Neuron (in vitro differentiated cells): ENCODE measurements around the gene MARVELD3.
"Not testable (repeated sequence)": the region's sequence is repeated elsewhere in the genome, so short reads cannot be mapped to it uniquely, and the experiment has no call there.

Experiments
- H2AFZ ChIP-seq: one replicate; pipeline ENCODE4 v1.6.1; 2013; ENCODE audit warnings: low read depth, mild to moderate bottlenecking, inconsistent platforms, low read length, moderate library complexity
- H3K27me3 ChIP-seq: one replicate; pipeline ENCODE4 v1.6.1; 2013; ENCODE audit warnings: low read length; ENCODE audit not compliant: insufficient read depth
- H3K36me3 ChIP-seq: one replicate; pipeline ENCODE4 v1.6.1; 2013; ENCODE audit warnings: low read length; ENCODE audit not compliant: insufficient read depth
- H3K4me1 ChIP-seq: one replicate; pipeline ENCODE4 v1.6.1; 2013; ENCODE audit warnings: low read length; ENCODE audit not compliant: insufficient read depth
- H3K4me3 ChIP-seq: 2 replicates; pipeline ENCODE4 v1.5.1; 2013; ENCODE audit warnings: mild to moderate bottlenecking, low read length, moderate library complexity
- H3K9me3 ChIP-seq: one replicate; pipeline ENCODE4 v1.6.1; 2013; ENCODE audit warnings: low read length

MARVELD3 gene

DNA sequence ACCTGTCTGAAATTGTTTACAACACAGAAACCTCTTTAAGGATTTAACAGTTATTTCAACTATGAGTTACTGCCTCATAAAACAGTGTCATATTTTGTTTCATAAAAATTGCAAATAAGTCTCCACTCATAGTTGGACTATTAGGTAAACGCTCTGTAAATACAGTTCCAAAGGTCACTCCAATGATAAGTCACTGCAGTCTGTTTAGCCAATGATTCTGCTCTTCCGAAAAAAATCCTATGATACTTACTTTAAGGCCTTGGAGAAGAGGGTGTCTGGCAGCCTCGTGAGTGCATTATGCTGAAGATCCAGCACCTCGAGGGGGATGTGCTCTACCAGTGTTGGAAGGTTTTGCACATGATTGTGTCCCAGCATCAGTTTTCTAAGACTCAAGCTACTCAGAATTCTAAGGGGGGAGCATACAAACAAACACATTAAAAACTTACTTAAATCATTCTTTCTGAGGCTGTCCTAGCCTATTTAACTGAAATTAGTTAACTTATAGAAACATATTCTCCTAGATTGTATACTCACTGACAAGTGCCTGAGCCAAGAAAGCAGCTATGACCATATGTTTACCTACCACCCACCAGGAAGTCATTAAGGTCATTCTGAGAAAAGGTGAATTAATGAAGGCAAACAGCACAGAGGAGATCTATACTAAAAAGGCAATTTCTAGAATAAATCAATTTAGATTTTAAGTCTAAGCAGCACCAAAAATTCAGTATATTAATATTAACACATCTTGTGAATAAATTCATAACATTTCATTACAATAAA, 41.1 kb downstream of the MARVELD3 start:
- H3K27me3 ChIP-seq: no peaks in the 10 kb centered on the region
- no peaks in the 10 kb centered on the region for H3K9me3 ChIP-seq
- peaks cover 78% of the 10 kb centered on the region for H3K36me3 ChIP-seq
- no peak overlapping the region for H3K4me3 ChIP-seq
- no peaks in the 10 kb centered on the region for H3K4me1 ChIP-seq
- no peak overlapping the region for H2AFZ ChIP-seq

DNA sequence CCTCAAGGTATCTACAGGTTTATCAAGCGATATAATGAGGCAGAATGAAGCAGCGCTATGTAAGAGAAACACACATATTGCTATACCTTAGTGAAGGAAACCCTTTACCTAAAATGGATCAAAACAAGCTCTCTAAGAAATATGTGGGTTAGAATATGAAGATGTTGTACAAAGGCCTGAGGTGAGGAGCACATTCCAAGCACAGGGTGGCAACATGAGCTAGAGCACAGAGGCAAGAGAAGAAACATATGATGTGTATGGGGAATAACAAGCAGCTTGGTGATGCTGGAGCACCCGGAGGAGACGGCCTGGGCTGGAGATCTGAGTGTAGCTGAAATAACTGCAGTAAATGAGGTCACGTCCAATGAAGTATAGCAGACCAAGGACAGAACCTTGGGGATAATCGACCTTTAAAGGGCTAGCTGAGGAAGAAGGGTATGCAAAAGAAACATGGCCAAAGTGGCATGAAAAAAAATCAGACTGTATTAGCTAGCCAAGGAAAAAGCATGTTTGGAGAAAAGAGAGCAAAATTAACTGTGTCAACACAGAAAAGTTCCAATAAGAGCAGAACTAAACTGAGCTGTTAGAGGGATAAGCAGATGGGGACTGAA, 44.0 kb downstream of the MARVELD3 start:
- peaks cover 77% of the 10 kb centered on the region for H3K36me3 ChIP-seq
- H3K27me3 ChIP-seq: no peaks in the 10 kb centered on the region
- no peaks in the 10 kb centered on the region for H3K9me3 ChIP-seq
- H3K4me3 ChIP-seq: no peak overlapping the region
- H2AFZ ChIP-seq: no peak overlapping the region
- H3K4me1 ChIP-seq: no peaks in the 10 kb centered on the region

DNA sequence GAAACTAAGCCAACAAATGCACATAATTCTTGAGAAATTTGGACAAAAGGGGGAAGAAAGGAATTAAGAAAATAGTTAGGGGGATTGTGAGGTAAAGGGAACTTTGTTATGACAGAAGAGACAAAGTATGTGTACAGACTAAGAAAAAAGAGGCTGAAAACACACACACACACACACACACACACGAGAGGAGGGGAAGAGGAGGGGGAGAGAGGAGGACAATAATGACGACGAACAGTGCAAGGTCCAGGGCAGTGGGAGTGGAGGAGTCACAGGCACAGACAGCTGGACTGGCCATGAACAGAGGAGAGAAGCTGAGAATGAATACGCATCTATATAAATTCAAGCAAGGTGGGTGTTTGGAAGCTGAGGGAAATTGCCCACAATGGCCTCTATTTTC, 44.6 kb downstream of the MARVELD3 start:
- H3K36me3 ChIP-seq: peaks cover 79% of the 10 kb centered on the region
- no peak overlapping the region for H2AFZ ChIP-seq
- no peaks in the 10 kb centered on the region for H3K27me3 ChIP-seq

DNA sequence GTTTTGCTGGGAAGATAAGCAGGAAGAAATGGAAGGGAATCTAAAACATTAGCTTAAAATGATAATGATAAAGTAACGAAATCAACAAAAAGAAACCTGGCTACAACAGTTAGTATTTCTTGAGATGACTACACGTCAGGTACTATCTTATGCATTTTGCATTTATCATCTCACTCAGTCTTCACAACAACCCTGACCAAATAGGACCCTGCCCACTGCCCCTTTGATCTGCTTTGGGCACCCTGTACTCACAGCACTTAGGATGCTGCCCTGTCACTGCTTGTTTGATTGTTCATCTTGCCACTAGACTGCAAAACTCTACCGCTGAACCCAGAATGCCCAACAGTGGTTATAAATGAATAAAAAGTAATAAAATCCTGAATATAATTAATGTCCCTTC, 45.2 kb downstream of the MARVELD3 start:
- Histone ChIP-seq H2AFZ (no peak overlapping the region), H3K4me1 (no peaks in the 10 kb centered on the region), H3K36me3 (peaks cover 79% of the 10 kb centered on the region), H3K4me3 (no peak overlapping the region), H3K27me3 (no peaks in the 10 kb centered on the region), H3K9me3 (no peaks in the 10 kb centered on the region)

More for the DNA sequence above, 44.6 kb downstream of the MARVELD3 start:
- Histone ChIP-seq H3K4me1 (no peaks in the 10 kb centered on the region), H3K9me3 (no peaks in the 10 kb centered on the region), H3K4me3 (no peak overlapping the region)

DNA sequence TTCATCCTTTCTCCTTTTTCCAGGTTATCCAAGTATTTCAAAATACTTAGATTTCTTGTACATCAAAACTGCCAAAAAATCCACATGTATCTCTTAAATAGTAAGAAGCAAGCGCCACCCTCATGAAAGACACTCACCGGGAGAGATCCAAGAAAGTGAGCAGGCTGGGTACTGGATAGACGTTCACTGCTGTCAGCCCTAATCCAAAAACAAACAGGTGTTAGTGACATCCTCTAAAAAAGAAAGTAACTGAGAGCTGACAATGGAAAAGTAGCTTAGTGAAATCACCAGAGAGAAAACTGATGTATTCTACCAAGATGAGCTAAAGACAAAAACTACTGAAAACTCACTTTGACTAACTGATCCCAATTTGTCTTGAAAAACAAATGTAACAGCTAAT, 46.1 kb downstream of the MARVELD3 start:
- Histone ChIP-seq H3K36me3 (peaks cover 77% of the 10 kb centered on the region), H3K4me1 (no peaks in the 10 kb centered on the region), H3K4me3 (no peak overlapping the region), H3K9me3 (no peaks in the 10 kb centered on the region), H3K27me3 (no peaks in the 10 kb centered on the region), H2AFZ (no peak overlapping the region)

- Histone ChIP-seq H3K9me3 (no peaks in the 10 kb centered on the region), H3K4me3 (no peak overlapping the region), H3K4me1 (no peaks in the 10 kb centered on the region), H3K27me3 (no peaks in the 10 kb centered on the region), H3K36me3 (peaks cover 70% of the 10 kb centered on the region), H2AFZ (no peak overlapping the region)
Observed at GRCh38 chr16:71672803-71673581, 47.0 kb downstream of the MARVELD3 start.

- Histone ChIP-seq H3K4me1 (no peaks in the 10 kb centered on the region), H3K27me3 (no peaks in the 10 kb centered on the region), H3K36me3 (peaks cover 72% of the 10 kb centered on the region), H3K4me3 (no peak overlapping the region), H2AFZ (no peak overlapping the region), H3K9me3 (no peaks in the 10 kb centered on the region)
Observed at GRCh38 chr16:71673582-71673973, 47.6 kb downstream of the MARVELD3 start.

DNA sequence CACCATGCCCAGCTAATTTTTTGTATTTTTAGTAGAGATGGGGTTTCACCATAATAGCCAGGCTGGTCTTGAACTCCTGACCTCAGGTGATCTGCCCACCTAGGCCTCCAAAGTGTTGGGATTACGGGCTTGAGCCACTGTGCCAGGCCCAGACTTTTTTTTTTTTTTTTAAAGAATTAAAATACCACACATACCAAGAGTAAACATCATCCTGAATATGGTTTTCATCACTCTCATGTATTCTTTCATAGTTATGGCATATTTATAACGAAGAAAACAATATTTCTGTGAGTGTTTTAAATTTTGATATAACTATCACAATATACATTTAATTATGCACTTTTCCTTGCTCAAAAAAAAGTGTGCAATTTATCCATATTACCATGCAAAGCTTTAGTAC, 48.2 kb downstream of the MARVELD3 start:
- no peaks in the 10 kb centered on the region for H3K9me3 ChIP-seq
- no peak overlapping the region for H2AFZ ChIP-seq
- H3K36me3 ChIP-seq: peaks cover 72% of the 10 kb centered on the region
- H3K4me1 ChIP-seq: no peaks in the 10 kb centered on the region
- H3K4me3 ChIP-seq: no peak overlapping the region
- no peaks in the 10 kb centered on the region for H3K27me3 ChIP-seq

DNA sequence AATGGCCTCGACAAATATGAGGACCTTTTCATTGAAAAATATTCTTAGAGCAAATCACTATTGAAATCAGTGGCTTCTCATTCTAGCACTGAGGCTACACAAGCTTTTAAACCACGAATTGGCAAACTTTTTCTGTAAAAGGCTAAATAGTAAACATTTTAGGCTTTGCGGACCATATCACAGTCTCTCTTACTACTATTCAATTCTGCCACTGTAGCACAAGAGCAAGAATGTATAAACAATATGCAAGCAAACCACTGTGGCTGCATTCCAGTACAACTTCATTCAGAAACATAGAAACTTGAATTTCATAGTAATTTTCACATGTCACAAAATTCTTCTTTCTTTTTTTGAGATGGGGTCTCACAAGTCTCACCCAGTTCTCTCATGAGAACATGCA, 49.4 kb downstream of the MARVELD3 start:
- no peak overlapping the region for H3K4me3 ChIP-seq
- H3K36me3 ChIP-seq: peaks cover 68% of the 10 kb centered on the region
- H2AFZ ChIP-seq: no peak overlapping the region
- H3K4me1 ChIP-seq: no peaks in the 10 kb centered on the region
- H3K27me3 ChIP-seq: no peaks in the 10 kb centered on the region
- no peaks in the 10 kb centered on the region for H3K9me3 ChIP-seq

DNA sequence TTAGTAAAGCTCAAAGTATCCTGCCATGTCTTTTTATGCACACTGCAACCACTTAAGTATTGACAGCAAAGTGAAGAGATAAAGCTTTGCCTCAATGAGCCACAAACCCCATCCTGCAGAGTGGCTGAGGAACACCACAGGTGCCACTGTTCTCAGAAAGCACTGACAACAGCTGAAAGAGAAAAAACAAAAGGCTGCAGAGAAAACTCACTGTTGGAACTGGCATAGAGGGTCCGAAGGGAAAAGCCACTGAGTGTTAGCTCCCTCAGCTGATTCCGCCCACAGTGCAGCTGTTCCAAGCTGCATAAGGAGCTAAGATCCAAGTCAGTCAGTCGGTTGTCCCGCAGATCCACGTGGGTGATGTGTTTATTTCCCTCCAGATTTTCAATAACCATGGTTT, 50.3 kb downstream of the MARVELD3 start:
- Histone ChIP-seq H3K4me1 (no peaks in the 10 kb centered on the region), H2AFZ (no peak overlapping the region), H3K27me3 (no peaks in the 10 kb centered on the region), H3K9me3 (no peaks in the 10 kb centered on the region), H3K36me3 (peaks cover 66% of the 10 kb centered on the region), H3K4me3 (no peak overlapping the region)

GRCh38 chr16:71681360-71681759, 55.4 kb downstream of the MARVELD3 start:
- Histone ChIP-seq H3K9me3 (no peaks in the 10 kb centered on the region), H3K4me1 (no peaks in the 10 kb centered on the region), H2AFZ (no peak overlapping the region), H3K27me3 (no peaks in the 10 kb centered on the region), H3K4me3 (no peak overlapping the region), H3K36me3 (peaks cover 56% of the 10 kb centered on the region)

- not testable (repeated sequence) for H2AFZ ChIP-seq, H3K27me3 ChIP-seq, H3K4me3 ChIP-seq, H3K4me1 ChIP-seq, H3K9me3 ChIP-seq
- H3K36me3 ChIP-seq: peaks cover 52% of the 10 kb centered on the region
Observed at GRCh38 chr16:71684280-71684679, 58.3 kb downstream of the MARVELD3 start.
